Breast epithelium (tissue), 3 donors: ENCODE measurements around the gene WWOX.

Experiments used
- CTCF ChIP-seq, 3 donors: fragments of 450-650 bp; IDR thresholded peaks; one replicate each; pipeline ENCODE4 v1.5.1; 2016 to 2017; ENCODE audit warnings: antibody characterized with exemption in 3 of 3, mild to moderate bottlenecking in 3 of 3, moderate library complexity in 3 of 3
- POLR2AphosphoS5 ChIP-seq, 3 donors: sonication (generic); formaldehyde crosslinking; IDR thresholded peaks; one replicate each; pipeline ENCODE4 v1.6.1; 2017; ENCODE audit warnings: antibody characterized with exemption in 3 of 3

- TF ChIP-seq CTCF (IDR thresholded peaks at IDR 0.05) (no peak), POLR2AphosphoS5 (IDR thresholded peaks at IDR 0.05) (no peak)
These were observed 346.4 kb downstream of the WWOX start for GRCh38 chr16:78445818-78446217.
